ENCODE measurements around the gene CETN3.
"Not testable (repeated sequence)": the region's sequence is repeated elsewhere in the genome, so short reads cannot be mapped to it uniquely, and the experiment has no call there.

CETN3 gene

DNA sequence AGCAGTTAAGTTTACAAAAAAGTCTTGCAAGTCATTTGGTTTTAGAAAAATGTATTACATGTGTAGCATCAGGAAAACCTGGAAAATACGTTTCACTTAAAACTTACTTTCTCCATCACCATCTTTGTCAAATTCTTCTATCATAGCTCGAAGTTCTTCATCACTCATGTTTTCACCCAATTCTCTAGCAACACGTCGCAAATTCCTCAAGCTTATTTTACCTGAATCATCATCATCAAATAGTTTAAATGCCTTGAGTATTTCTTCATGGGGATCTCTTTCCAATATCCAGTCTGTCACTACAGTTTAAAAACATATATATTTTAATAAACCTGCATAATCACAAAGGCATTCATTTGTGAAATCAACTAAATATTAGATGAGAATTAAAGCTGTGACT lies 10.3 kb downstream of the CETN3 start:
- Histone ChIP-seq H3K4me1 (ENCODE audit: insufficient read depth, low read length) (no peaks in the 10 kb centered on the region), H3K36me3 (ENCODE audit: insufficient read depth, low read length) (no peaks in the 10 kb centered on the region), H3K9ac (ENCODE audit: low read depth, low read length) (no peak overlapping the region), H3K9me3 (ENCODE audit: control insufficient read depth, insufficient read depth, low read length) (no peaks in the 10 kb centered on the region)

DNA sequence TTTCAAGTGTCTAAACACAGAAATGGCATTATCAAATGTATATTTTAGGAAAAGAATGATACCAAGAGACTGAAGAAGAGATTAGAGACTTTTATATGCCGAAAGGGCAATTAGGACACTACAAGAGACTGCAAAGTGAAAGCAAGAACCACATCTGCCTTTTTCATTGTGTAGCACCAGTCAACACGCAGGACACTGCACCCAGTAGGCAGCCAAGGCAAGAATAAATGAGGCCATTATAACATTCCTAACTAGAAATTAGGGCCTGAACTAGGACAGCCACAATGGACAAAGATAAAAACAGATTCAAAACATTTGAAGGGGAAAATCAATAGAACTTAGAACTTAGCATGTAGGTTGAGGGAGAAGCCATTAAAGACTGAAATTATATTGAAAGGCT lies 10.8 kb downstream of the CETN3 start:
- Histone ChIP-seq H3K4me1 (ENCODE audit: insufficient read depth, low read length) (no peaks in the 10 kb centered on the region), H3K9ac (ENCODE audit: low read depth, low read length) (no peak overlapping the region), H3K9me3 (ENCODE audit: control insufficient read depth, insufficient read depth, low read length) (no peaks in the 10 kb centered on the region), H3K36me3 (ENCODE audit: insufficient read depth, low read length) (no peaks in the 10 kb centered on the region)

DNA sequence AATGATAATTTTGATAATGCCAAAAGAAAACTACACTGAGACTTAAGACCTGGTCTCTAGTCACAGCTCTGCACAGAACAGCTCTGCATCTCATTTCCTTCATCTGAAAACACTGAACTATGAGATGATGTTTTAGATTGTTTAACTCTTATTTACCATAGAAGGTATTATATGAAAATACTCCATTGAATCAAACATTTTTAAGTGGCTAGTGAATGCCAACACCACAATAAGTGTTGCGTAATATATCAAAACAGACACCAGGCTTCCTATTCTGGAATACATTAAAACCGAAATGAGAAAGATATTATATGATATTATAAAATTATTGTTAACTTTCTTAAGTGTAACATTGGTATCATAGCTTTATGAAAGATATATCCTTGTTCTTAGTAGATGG lies 14.6 kb downstream of the CETN3 start:
- Histone ChIP-seq H3K9me3 (ENCODE audit: control insufficient read depth, insufficient read depth, low read length) (peaks cover 2% of the 10 kb centered on the region; the same call in 1 of the 2 replicates), H3K4me1 (ENCODE audit: insufficient read depth, low read length) (peaks cover 8% of the 10 kb centered on the region), H3K36me3 (ENCODE audit: insufficient read depth, low read length) (no peaks in the 10 kb centered on the region), H3K9ac (ENCODE audit: low read depth, low read length) (no peak overlapping the region)

DNA sequence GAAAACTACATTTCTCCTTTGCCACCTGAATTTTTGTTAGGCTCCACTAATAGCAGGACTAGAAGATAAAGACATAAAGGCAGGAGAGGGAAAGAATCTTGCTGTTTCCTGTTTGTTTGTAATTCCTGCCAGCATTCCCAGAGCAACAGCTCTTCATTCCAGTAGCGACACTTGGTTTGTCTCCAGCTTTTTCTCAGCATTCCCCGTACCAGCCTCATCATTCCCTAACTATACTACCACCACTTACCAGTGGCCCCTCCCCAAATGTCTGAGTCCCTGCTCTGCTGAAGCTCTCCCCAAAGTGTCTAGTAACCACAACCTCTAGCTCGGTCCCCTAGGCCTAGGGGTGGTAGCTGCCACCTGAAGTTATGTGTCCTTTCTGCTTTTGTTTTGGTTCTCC lies 18.6 kb downstream of the CETN3 start:
- H3K4me1 ChIP-seq (ENCODE audit: insufficient read depth, low read length): peaks cover 8% of the 10 kb centered on the region
- peaks cover 2% of the 10 kb centered on the region; the same call in 1 of the 2 replicates for H3K9me3 ChIP-seq (ENCODE audit: control insufficient read depth, insufficient read depth, low read length)
- no peak overlapping the region for H3K9ac ChIP-seq (ENCODE audit: low read depth, low read length)
- H3K36me3 ChIP-seq (ENCODE audit: insufficient read depth, low read length): no peaks in the 10 kb centered on the region

DNA sequence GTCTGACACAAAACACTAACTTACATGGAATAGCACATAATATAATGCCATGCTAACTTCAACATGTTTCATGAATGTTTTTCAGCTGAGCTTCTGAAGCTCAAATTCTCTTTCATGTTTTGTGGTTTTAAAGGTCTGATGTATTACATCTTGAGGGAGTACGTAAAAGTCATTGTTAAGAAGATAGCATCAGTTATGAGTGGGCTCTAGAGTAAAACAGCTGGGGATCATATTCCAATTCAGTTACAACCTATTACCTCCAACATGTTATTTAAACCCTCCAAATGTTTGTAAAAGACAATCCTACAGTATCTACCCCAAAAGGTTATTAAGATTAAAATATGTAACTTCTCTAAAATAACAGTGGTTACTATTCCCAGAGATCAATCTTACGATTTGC lies 19.2 kb downstream of the CETN3 start:
- no peaks in the 10 kb centered on the region for H3K36me3 ChIP-seq (ENCODE audit: insufficient read depth, low read length)
- peaks cover 2% of the 10 kb centered on the region; the same call in 1 of the 2 replicates for H3K9me3 ChIP-seq (ENCODE audit: control insufficient read depth, insufficient read depth, low read length)
- H3K9ac ChIP-seq (ENCODE audit: low read depth, low read length): no peak overlapping the region
- peaks cover 8% of the 10 kb centered on the region for H3K4me1 ChIP-seq (ENCODE audit: insufficient read depth, low read length)

DNA sequence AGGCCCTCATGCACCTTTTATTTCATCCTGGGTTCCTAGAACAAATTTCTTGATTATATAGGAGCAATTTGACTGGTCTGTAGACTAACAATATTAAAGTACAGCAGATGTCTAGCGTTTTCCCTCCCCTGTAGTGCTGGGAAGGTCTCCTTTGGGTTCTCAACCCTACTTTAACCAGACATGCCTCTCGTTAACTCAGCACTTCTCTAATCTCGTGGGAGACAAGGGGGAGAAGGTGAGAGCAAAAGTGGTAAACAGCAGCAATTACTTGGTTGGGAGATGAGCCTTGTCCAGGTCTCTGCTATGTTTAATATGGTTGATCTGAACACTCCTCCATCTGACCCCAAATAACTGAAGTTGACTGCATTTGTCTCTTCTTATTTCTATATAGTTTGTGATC lies 22.0 kb downstream of the CETN3 start:
- Histone ChIP-seq H3K9ac (ENCODE audit: low read depth, low read length) (no peak overlapping the region), H3K36me3 (ENCODE audit: insufficient read depth, low read length) (no peaks in the 10 kb centered on the region), H3K4me1 (ENCODE audit: insufficient read depth, low read length) (peaks cover 8% of the 10 kb centered on the region), H3K9me3 (ENCODE audit: control insufficient read depth, insufficient read depth, low read length) (no peaks in the 10 kb centered on the region)

DNA sequence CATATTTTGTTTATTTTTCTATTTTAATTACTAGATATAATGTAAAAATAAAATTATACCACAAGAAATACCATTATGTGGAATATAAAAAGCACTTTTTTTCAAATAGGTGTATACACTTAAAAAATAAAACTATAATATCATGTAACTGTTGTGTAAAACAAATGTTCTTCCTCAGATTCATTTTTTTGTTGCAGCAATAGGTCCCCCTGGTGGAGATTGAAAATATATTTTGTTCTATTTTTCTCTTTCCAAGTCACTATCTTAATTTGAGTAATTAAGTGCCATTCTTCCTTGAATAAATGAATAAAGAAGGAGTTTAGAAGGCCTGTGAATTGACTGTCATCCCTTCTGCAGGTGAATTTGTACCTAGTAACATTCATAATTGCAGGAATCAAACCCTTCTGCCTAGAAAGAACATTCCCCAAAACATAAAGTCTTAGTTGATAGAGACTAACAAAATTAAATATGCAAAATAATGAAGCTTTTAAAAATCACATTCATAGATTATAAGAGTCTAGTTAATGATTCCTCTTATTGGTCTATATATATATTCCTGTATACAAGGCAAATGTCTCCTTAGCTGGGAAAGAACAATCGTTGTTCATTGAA lies 23.4 kb downstream of the CETN3 start:
- peaks cover 7% of the 10 kb centered on the region for H3K4me1 ChIP-seq (ENCODE audit: insufficient read depth, low read length)
- no peaks in the 10 kb centered on the region for H3K9me3 ChIP-seq (ENCODE audit: control insufficient read depth, insufficient read depth, low read length)
- H3K9ac ChIP-seq (ENCODE audit: low read depth, low read length): no peak overlapping the region
- no peaks in the 10 kb centered on the region for H3K36me3 ChIP-seq (ENCODE audit: insufficient read depth, low read length)

DNA sequence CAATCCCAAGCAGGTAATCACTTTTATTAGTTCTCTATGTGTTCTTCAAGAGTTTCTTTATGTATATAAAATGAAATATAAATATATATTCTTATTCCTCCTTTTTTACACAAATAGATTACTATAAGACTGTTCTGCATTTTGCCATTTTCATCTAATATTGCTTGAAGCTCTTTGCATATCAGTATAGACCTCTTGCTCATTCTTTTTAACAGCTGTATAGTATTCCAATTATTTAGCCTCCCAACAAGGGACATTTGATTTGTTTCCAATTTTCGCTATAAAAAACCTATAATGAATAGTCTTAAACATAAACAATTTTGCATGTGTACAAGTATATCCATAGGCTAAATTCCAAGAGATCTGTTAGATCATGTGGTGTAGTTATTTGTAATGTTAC lies 25.2 kb downstream of the CETN3 start:
- Histone ChIP-seq H3K4me1 (ENCODE audit: insufficient read depth, low read length) (no peaks in the 10 kb centered on the region), H3K9me3 (ENCODE audit: control insufficient read depth, insufficient read depth, low read length) (no peaks in the 10 kb centered on the region), H3K9ac (ENCODE audit: low read depth, low read length) (no peak overlapping the region), H3K36me3 (ENCODE audit: insufficient read depth, low read length) (no peaks in the 10 kb centered on the region)

DNA sequence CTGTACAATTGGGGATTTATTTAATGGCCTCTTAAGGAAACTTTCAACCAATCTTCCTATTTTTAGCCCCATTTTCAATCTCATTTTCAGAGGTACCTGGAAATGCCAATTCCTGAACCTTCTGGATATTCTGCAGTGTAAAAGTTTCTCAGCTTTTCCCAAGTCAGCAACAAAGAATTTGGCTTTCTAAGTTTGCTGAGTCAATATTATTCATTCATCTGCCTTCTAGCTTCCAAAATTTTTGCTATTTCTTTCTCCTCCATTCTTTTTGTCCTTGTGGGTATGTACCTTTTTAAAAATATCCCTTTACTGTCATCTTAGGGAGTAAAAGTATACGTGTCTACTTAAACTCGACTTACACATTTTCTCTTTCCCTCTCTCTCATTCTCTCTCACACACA lies 25.7 kb downstream of the CETN3 start:
- Histone ChIP-seq H3K9me3 (ENCODE audit: control insufficient read depth, insufficient read depth, low read length) (no peaks in the 10 kb centered on the region), H3K36me3 (ENCODE audit: insufficient read depth, low read length) (no peaks in the 10 kb centered on the region), H3K9ac (ENCODE audit: low read depth, low read length) (no peak overlapping the region), H3K4me1 (ENCODE audit: insufficient read depth, low read length) (no peaks in the 10 kb centered on the region)

DNA sequence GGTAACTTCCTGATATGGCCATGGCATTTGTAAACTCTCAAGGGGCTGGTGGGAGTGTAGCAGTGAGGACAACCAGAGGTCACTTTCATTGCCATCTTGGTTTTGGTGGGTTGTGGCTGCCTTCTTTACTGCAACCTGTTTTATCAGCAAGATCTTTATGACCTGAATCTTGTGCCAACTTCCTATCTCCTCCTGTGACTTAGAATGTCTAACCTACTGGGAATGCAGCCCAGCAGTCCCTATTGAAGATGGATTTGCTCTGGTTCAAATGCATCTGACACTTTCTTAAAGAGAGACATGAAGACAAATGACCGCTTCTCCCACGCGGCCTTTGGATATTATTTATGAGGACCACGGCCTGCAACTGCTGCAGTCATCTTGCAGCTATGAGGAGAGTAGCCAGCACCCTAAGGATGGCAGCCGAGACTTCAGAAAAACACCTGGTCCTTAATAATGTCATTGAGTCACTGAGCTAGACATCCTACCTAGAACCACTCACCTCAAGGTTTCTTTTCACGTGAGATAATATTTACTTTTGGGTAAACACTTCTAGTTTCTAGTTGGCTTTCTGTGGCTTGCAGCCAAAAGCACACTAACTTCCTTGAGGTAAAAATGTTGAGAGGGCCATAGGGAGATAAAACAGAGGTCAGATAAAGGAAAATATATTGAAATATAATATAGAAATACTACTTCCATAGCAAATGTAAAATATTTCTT lies 28.2 kb downstream of the CETN3 start:
- H3K36me3 ChIP-seq (ENCODE audit: insufficient read depth, low read length): no peaks in the 10 kb centered on the region
- no peaks in the 10 kb centered on the region for H3K4me1 ChIP-seq (ENCODE audit: insufficient read depth, low read length)
- H3K9ac ChIP-seq (ENCODE audit: low read depth, low read length): no peak overlapping the region
- H3K9me3 ChIP-seq (ENCODE audit: control insufficient read depth, insufficient read depth, low read length): no peaks in the 10 kb centered on the region

DNA sequence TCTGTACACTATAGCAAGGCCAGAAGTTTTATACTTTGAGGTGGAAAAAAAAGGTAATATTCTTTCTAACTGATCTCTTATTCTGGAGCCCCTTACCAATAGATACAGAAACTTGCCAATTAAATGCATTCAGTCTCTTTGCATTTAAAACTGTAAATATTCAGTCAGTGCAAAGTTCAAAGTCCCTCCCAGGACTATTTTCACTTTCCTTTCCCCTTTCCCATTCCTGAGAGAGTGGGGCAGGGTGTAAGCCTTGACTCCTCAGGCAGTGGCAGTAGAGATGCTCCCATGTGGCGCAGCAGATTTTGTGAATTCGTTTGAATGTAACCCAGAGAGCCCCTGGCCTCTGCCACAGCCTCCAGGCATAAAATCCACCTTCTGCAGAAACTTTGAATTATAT lies 29.9 kb downstream of the CETN3 start:
- Histone ChIP-seq H3K9ac (ENCODE audit: low read depth, low read length) (no peak overlapping the region), H3K9me3 (ENCODE audit: control insufficient read depth, insufficient read depth, low read length) (no peaks in the 10 kb centered on the region), H3K4me1 (ENCODE audit: insufficient read depth, low read length) (no peaks in the 10 kb centered on the region), H3K36me3 (ENCODE audit: insufficient read depth, low read length) (no peaks in the 10 kb centered on the region)

DNA sequence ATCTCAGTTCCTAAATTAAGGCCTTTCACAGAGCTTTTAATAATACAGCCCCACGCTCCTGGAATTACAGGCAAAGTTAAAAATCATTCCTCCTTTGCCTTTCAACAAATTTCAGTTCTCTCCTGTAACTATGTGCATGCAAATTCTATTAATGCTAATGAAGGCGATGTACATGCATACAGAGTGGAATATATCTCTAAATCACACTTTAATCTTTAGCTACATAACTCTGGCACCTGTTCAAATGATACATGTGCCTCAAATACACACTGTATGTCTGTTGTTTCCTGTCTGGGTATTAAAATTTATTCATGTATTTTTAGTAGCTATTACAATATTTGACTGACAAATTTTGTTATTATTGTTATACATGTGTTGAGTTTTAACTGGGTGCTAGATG lies 30.8 kb downstream of the CETN3 start:
- no peaks in the 10 kb centered on the region for H3K36me3 ChIP-seq (ENCODE audit: insufficient read depth, low read length)
- no peaks in the 10 kb centered on the region for H3K9me3 ChIP-seq (ENCODE audit: control insufficient read depth, insufficient read depth, low read length)
- H3K4me1 ChIP-seq (ENCODE audit: insufficient read depth, low read length): no peaks in the 10 kb centered on the region
- no peak overlapping the region for H3K9ac ChIP-seq (ENCODE audit: low read depth, low read length)

DNA sequence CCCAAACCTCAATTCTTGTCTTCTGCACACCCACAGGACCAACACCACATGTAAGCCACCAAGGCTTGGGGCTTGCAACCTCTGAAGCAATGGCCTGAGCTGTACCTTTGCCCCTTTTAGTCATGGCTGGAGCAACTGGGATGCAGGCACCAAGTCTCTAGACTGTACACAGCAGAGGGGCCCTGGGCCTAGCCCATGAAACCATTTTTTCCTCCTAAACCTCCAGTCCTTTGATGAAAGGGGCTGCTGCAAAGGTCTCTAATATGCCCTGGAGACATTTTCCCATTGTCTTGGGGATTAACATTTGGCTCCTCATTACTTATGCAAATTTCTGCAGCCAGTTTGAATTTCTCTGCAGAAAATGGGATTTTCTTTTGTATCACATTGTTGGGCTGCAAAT lies 38.3 kb downstream of the CETN3 start:
- H3K9ac ChIP-seq (ENCODE audit: low read depth, low read length); H3K4me1 ChIP-seq (ENCODE audit: insufficient read depth, low read length); H3K36me3 ChIP-seq (ENCODE audit: insufficient read depth, low read length): not testable (repeated sequence)
- H3K9me3 ChIP-seq (ENCODE audit: control insufficient read depth, insufficient read depth, low read length): peaks cover 13% of the 10 kb centered on the region; the same call in 1 of the 2 replicates

DNA sequence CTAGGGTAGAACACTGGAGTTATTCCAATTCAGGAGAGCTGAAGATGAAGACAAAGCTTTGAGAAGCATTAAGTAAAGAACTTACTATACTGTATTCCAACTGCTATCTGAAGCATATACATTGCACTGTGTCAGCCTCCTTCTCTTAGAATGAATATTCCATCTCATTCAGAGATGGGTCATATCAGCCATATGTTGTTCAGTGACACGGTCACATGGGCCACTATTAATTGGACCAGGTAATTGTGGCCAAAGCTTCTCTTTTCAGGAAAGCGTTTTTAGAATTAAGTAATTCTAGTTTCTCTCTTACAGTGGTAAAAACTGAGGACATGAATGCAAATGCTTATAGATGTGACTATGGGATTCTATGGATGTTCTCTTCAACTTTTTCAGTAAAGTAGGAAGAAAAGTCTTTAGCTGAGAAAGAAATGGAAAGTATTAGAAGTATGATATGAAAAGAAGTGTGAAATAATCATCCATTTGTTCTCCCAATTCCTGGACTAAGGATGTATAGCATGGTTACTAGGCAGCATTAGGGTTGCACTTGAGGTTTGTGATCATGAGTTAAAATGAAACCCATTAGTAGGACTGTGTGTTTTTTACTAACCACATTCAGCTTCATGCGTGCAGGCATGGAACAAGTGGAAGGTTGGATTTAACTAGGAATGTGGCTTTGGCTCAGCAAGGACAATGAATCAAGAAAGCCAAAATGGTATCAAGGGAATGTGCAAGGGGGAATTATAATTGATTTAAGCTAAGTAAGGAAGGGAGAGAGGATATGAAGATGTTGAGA lies 40.9 kb downstream of the CETN3 start:
- no peaks in the 10 kb centered on the region for H3K36me3 ChIP-seq (ENCODE audit: insufficient read depth, low read length)
- peaks cover 13% of the 10 kb centered on the region; the same call in 1 of the 2 replicates for H3K9me3 ChIP-seq (ENCODE audit: control insufficient read depth, insufficient read depth, low read length)
- no peaks in the 10 kb centered on the region; the same call in 1 of the 2 replicates for H3K4me1 ChIP-seq (ENCODE audit: insufficient read depth, low read length)
- H3K9ac ChIP-seq (ENCODE audit: low read depth, low read length): no peak overlapping the region

DNA sequence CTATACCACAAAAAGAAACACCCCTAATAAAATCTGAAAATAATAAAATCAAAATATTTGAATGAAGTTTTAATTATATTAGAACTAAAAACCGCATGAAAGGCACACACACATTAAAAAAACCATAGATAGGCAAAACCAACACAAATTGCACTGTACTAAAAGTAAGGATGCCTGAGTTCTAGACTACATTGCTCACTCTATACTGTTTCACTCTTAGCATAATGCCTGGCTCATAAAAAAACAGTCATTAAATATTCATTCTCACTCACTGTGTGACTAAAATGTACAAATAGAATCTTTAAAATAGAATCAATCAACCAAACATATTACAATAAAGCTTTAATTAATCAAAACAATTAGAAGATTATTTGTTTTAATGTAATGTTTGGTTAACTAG lies 41.7 kb downstream of the CETN3 start:
- H3K36me3 ChIP-seq (ENCODE audit: insufficient read depth, low read length): no peaks in the 10 kb centered on the region
- H3K9ac ChIP-seq (ENCODE audit: low read depth, low read length): no peak overlapping the region
- peaks cover 8% of the 10 kb centered on the region; the same call in 1 of the 2 replicates for H3K9me3 ChIP-seq (ENCODE audit: control insufficient read depth, insufficient read depth, low read length)
- H3K4me1 ChIP-seq (ENCODE audit: insufficient read depth, low read length): no peaks in the 10 kb centered on the region

All from ES-I3 (cell line).